ENCODE measurements around the gene LTO1.
A peak's percentile ranks its signal among the peaks of the same experiment; 100 is the strongest.

The LTO1 gene

DNA sequence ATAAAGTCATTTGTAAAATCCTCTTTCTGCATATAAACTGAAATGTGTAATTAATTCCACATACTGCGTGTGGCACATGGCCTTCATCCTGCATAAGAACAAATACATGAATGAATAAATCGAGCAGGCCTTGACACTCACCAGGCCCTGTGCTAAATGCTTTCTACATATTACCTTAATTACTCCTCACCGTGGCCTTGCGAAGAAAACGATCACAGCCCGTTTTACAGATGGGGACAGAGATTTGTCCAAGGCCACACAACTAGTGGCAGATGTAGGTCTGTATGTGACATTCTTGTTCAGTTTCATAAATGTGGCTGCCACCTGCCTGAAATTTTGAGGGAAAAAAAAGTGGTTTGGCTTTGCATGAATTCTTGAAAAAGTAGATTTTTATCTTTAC lies 40.0 kb downstream of the LTO1 start:
- TF ChIP-seq, protein P1, sequence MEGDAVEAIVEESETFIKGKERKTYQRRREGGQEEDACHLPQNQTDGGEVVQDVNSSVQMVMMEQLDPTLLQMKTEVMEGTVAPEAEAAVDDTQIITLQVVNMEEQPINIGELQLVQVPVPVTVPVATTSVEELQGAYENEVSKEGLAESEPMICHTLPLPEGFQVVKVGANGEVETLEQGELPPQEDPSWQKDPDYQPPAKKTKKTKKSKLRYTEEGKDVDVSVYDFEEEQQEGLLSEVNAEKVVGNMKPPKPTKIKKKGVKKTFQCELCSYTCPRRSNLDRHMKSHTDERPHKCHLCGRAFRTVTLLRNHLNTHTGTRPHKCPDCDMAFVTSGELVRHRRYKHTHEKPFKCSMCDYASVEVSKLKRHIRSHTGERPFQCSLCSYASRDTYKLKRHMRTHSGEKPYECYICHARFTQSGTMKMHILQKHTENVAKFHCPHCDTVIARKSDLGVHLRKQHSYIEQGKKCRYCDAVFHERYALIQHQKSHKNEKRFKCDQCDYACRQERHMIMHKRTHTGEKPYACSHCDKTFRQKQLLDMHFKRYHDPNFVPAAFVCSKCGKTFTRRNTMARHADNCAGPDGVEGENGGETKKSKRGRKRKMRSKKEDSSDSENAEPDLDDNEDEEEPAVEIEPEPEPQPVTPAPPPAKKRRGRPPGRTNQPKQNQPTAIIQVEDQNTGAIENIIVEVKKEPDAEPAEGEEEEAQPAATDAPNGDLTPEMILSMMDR (IDR thresholded peaks at IDR 0.05), result no peak
- H3K27ac ChIP-seq, result no peak overlapping the region
- no peak overlapping the region for H3K4me3 ChIP-seq
- no peak for DNase-seq (ENCODE audit: low spot score)

DNA sequence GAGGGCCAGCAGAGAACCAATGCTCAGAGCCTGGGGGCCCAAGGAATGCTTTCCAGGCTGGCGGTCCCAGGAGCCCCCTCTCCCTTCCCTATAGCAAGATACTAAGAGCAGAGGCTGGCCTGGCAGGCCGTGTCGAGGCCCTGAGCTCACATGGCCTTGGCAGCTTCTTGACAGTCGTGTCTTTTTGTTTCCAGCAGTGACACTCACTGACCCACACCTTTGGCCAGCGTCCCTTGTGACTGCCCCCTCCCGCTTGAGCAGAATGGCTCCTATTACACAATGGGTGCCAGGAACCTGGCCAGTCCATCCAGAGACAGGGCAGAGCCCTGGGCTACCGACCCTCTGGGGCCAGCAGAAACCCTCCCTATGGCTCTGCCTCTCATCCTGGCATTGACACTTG lies 40.6 kb downstream of the LTO1 start:
- DNase-seq (ENCODE audit: low spot score), result peak; percentile 66
- no peak overlapping the region for H3K4me3 ChIP-seq
- no peak overlapping the region for H3K27ac ChIP-seq
- TF ChIP-seq, protein P1 (IDR thresholded peaks at IDR 0.05), result no peak

DNA sequence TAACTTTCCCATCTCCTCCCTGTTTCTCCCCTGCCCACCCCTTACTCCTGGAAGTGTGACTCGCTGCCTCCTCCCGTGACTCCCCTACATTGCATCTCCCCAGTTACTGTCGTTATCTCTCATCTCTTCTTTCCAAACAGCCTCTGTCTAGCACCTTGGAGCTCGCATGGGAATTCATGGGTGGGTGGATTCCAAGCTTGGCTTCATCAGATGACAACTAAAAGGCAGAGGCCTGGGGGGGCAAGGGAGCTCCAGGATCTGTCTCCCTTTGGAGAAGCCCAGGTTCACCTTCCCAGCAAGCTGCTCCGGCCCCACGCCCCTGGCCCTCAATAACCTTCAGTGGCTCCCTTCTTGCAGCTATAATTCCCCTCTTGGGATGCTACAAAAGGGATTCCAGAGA lies 41.1 kb downstream of the LTO1 start:
- TF ChIP-seq, protein P1 (IDR thresholded peaks at IDR 0.05), result no peak
- no peak for DNase-seq (ENCODE audit: low spot score)
- H3K27ac ChIP-seq, result no peak overlapping the region
- H3K4me3 ChIP-seq, result no peak overlapping the region

DNA sequence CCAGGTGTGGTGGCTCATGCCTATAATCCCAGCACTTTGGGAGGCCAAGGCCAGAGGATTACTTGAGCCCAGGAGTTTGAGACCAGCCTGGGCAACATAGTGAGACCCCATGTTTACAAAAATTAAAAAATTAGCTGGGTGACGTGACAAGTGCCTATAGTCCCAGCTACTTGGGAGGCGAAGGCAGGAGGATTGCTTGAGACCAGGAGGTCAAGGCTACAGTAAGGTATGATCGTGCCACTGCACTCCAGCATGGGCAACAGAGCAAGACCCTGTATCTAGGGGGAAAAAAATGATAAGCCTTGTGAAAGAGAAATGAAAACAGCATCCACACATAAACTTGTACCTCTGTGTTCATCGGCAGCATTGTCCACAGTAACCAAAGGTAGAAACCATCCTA lies 42.3 kb downstream of the LTO1 start:
- no peak overlapping the region for H3K4me3 ChIP-seq

DNA sequence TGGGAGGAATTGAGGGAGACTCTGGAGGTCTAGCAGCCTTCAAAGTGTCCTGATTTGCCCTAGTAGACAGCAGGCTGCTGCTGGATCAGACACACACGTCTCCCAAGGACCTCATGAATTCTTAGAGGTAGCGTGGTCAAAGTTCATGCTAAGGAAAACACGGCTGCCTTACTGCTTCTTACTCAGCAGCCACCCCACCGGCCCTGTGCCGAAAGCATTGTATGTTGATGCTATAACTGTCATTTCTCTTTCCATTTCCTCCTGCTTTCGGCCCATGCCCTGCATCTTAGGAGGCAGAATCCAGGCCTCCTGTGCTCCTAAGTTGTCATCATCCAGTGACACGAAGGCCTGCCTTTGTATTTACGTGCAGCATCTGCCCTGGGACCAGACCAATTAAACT lies 44.7 kb downstream of the LTO1 start:
- no peak for DNase-seq (ENCODE audit: low spot score)
- TF ChIP-seq, protein P1 (IDR thresholded peaks at IDR 0.05), result no peak
- H3K27ac ChIP-seq, result no peak overlapping the region
- H3K4me3 ChIP-seq, result no peak overlapping the region

More for the DNA sequence above, 42.3 kb downstream of the LTO1 start:
- TF ChIP-seq, protein P1 (IDR thresholded peaks at IDR 0.05), result no peak
- H3K27ac ChIP-seq, result no peak overlapping the region
- no peak for DNase-seq (ENCODE audit: low spot score)

DNA sequence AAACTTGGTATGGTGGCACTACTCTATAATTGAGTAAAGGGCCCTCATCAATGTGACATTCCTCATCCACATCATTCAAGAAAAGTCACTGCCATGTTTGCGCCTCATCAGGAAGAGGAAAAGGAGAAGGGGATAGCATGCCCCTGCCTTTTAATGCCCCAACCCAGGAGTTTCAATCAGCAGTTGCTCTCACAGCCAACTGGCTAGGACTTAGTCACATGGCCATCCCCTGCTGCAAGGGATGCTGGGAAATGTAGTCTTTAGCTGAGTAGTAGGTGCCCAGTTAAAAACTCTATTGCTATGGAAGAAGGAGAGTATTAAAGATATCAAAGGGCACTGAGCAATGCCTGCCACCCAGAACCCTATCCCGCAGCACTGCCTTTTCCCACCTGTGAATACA lies 45.1 kb downstream of the LTO1 start:
- no peak for DNase-seq (ENCODE audit: low spot score)
- no peak overlapping the region for H3K4me3 ChIP-seq
- TF ChIP-seq, protein P1 (IDR thresholded peaks at IDR 0.05), result no peak
- H3K27ac ChIP-seq, result no peak overlapping the region

DNA sequence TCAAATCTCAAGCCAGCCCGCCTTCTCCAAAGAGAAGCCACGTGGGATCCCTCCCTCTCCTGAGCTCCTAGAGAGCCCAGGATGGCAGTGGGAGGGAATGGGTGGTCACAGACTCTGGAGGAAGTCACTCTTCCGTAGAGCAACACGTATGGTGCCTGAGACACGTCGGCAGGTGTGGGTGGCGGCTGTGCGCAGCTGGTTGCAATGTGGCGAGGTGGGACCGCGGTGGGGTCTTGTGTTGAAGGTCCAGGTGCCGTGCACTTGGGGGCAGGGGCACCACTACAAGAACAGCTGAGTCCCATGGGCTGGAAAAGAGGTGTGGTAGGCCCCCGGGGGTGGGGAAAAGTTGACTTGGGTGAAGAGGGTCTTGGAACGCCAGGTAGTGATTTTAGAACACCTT lies 47.6 kb downstream of the LTO1 start:
- no peak for DNase-seq (ENCODE audit: low spot score)
- TF ChIP-seq, protein P1 (IDR thresholded peaks at IDR 0.05), result no peak
- Histone ChIP-seq H3K27ac (no peak overlapping the region), H3K4me3 (no peak overlapping the region)

Data from coronary artery (tissue), 2 donors.